Tibial nerve (tissue), 4 donors: ENCODE measurements around the gene GTF2F2.

Experiments used
- CTCF ChIP-seq, 5 experiments: fragments of 200-600 bp in 3 of 5; fragments of 450-650 bp in 2 of 5; sonication (generic) in 3 of 5; IDR thresholded peaks; one replicate each; pipeline ENCODE4 v1.5.1; 2016 to 2019; ENCODE audit warnings: antibody characterized with exemption in 5 of 5, mild to moderate bottlenecking in 3 of 5, moderate library complexity in 2 of 5
- EP300 ChIP-seq, 2 donors: sonication (generic); formaldehyde crosslinking; IDR thresholded peaks; one replicate each; pipeline ENCODE4 v1.6.1; 2017; ENCODE audit warnings: antibody characterized with exemption in 2 of 2, mild to moderate bottlenecking in 1 of 2

- TF ChIP-seq EP300 (IDR thresholded peaks at IDR 0.05) (no peak), CTCF (IDR thresholded peaks at IDR 0.05) (no peak)
Measured at GRCh38 chr13:45092663-45093062, 27.6 kb upstream of the GTF2F2 start.
